Endothelial cell (in vitro differentiated cells): ENCODE measurements around the gene LRFN3. TPM values are rescaled to one million over a fixed set of nuclear protein-coding genes. Genes with fewer than 3 reads are reported as not detected.

Source experiments
- DNase-seq: peaks from one replicate; pipeline ENCODE4 v3.0.0; 2021; ENCODE audit warnings: low spot score
- H3K27ac Mint-ChIP-seq: one replicate; pipeline ENCODE4 v1.8.0; 2021; ENCODE audit warnings: mixed read lengths, inconsistent platforms; ENCODE audit not compliant: unreplicated experiment
- H3K27me3 Mint-ChIP-seq: one replicate; pipeline ENCODE4 v1.8.0; 2021; ENCODE audit warnings: mild to moderate bottlenecking, moderate library complexity, mixed read lengths, inconsistent platforms; ENCODE audit not compliant: unreplicated experiment
- H3K36me3 Mint-ChIP-seq: one replicate; pipeline ENCODE4 v1.8.0; 2021; ENCODE audit warnings: mild to moderate bottlenecking, low read depth, mixed read lengths, inconsistent platforms; ENCODE audit not compliant: unreplicated experiment
- H3K4me1 Mint-ChIP-seq: one replicate; pipeline ENCODE4 v1.8.0; 2021; ENCODE audit warnings: mild to moderate bottlenecking, mixed read lengths, inconsistent platforms; ENCODE audit not compliant: unreplicated experiment
- H3K4me3 Mint-ChIP-seq: one replicate; pipeline ENCODE4 v1.8.0; 2021; ENCODE audit warnings: mild to moderate bottlenecking, mixed read lengths, inconsistent platforms; ENCODE audit not compliant: unreplicated experiment
- H3K9me3 Mint-ChIP-seq: one replicate; pipeline ENCODE4 v1.8.0; 2021; ENCODE audit warnings: mixed read lengths, inconsistent platforms; ENCODE audit not compliant: unreplicated experiment
- total RNA-seq: library from RNA; stranded (reverse); fragmentation: NEBNext Ultra II Directional; extraction: Animal tissue kit (Norgen Biotek cat#: 25700); gene quantifications from one replicate; pipeline ENCODE4 v1.2.1, GENCODE V29; 2021; ENCODE audit not compliant: unreplicated experiment
- TF ChIP-seq, protein P1 (sequence below): fragments of 200-600 bp; sonication (generic); IDR thresholded peaks from one replicate; pipeline ENCODE4 v1.5.0; 2021; ENCODE audit warnings: antibody characterized with exemption; ENCODE audit not compliant: unreplicated experiment

LRFN3 gene
- total RNA-seq, 1 donor from 2014 or later = 53.4 TPM

DNA sequence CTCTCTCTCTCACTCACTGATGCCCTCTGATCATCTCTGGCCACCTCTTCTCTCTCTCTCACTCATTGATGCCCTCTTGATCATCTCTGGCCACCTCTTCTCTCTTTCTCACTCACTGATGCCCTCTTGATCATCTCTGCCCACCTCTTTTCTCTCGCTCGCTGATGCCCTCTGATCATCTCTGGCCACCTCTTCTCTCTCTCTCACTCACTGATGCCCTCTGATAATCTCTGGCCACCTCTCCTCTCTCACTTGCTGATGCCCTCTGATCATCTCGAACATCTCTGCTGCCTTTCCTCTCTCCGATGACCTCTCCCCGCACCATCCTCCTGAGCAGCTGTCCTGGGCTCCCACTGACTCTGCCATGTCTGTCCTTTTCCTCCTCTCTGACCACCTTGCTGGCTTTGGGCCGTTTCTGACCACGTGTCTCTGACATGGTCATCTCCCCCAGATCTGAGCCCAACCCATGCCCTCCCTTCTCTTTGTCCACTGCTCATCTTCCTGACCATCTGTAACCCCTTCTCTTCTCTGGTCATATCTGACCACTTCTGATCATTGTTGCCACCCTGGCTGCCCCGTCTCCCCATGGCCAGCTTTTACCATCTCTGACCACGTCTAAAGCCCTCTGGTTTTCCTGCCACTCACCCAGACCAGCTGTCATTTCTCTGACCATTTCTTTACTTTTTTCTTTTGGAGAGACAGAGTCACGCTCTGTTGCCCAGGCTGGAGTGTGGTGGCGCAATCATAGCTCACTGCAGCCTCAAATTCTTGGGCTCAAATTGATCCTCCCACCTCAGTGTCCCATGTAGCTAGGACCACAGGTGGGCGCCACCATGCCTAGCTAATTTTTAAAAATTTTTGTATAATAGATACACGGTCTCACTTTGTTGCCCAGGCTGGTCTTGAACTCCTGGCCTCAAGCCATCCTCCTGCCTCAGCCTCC, 2.4 kb downstream of the LRFN3 start:
- Mint-ChIP-seq H3K27ac (peak overlapping the region; percentile 33), H3K36me3 (peaks cover 25% of the 10 kb centered on the region)
- TF ChIP-seq, protein P1, sequence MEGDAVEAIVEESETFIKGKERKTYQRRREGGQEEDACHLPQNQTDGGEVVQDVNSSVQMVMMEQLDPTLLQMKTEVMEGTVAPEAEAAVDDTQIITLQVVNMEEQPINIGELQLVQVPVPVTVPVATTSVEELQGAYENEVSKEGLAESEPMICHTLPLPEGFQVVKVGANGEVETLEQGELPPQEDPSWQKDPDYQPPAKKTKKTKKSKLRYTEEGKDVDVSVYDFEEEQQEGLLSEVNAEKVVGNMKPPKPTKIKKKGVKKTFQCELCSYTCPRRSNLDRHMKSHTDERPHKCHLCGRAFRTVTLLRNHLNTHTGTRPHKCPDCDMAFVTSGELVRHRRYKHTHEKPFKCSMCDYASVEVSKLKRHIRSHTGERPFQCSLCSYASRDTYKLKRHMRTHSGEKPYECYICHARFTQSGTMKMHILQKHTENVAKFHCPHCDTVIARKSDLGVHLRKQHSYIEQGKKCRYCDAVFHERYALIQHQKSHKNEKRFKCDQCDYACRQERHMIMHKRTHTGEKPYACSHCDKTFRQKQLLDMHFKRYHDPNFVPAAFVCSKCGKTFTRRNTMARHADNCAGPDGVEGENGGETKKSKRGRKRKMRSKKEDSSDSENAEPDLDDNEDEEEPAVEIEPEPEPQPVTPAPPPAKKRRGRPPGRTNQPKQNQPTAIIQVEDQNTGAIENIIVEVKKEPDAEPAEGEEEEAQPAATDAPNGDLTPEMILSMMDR = no peak

GRCh38 chr19:35939307-35940077, 3.3 kb downstream of the LRFN3 start:
- TF ChIP-seq, protein P1 = no peak
- Mint-ChIP-seq H3K27me3 (peaks cover 17% of the 10 kb centered on the region), H3K4me1 (peaks cover 53% of the 10 kb centered on the region), H3K4me3 (no peak overlapping the region), H3K36me3 (peaks cover 31% of the 10 kb centered on the region), H3K27ac (no peak overlapping the region), H3K9me3 (no peaks in the 10 kb centered on the region)
- no peak for DNase-seq

More for the DNA sequence above, 2.4 kb downstream of the LRFN3 start:
- H3K9me3 Mint-ChIP-seq = no peaks in the 10 kb centered on the region
- peaks cover 47% of the 10 kb centered on the region for H3K4me1 Mint-ChIP-seq
- H3K27me3 Mint-ChIP-seq = peaks cover 14% of the 10 kb centered on the region
- H3K4me3 Mint-ChIP-seq = peak overlapping the region; percentile 91
- DNase-seq = no peak

DNA sequence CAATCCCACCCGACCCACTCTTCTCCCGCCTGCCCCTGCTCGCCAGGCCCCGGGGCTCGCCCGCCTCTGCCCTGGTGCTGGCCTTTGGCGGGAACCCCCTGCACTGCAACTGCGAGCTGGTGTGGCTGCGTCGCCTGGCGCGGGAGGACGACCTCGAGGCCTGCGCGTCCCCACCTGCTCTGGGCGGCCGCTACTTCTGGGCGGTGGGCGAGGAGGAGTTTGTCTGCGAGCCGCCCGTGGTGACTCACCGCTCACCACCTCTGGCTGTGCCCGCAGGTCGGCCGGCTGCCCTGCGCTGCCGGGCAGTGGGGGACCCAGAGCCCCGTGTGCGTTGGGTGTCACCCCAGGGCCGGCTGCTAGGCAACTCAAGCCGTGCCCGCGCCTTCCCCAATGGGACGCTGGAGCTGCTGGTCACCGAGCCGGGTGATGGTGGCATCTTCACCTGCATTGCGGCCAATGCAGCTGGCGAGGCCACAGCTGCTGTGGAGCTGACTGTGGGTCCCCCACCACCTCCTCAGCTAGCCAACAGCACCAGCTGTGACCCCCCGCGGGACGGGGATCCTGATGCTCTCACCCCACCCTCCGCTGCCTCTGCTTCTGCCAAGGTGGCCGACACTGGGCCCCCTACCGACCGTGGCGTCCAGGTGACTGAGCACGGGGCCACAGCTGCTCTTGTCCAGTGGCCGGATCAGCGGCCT, 4.1 kb downstream of the LRFN3 start:
- TF ChIP-seq, protein P1 = no peak
- no peak overlapping the region for H3K4me3 Mint-ChIP-seq
- no peak overlapping the region for H3K27ac Mint-ChIP-seq
- peaks cover 53% of the 10 kb centered on the region for H3K4me1 Mint-ChIP-seq
- H3K9me3 Mint-ChIP-seq = no peaks in the 10 kb centered on the region
- H3K27me3 Mint-ChIP-seq = peaks cover 17% of the 10 kb centered on the region
- peaks cover 31% of the 10 kb centered on the region for H3K36me3 Mint-ChIP-seq
- no peak for DNase-seq

- Mint-ChIP-seq H3K36me3 (peaks cover 37% of the 10 kb centered on the region), H3K27ac (peak overlapping the region; percentile 73), H3K4me3 (no peak overlapping the region), H3K4me1 (peaks cover 49% of the 10 kb centered on the region), H3K9me3 (no peaks in the 10 kb centered on the region), H3K27me3 (peaks cover 22% of the 10 kb centered on the region)
- TF ChIP-seq, protein P1 = no peak
- DNase-seq = no peak
These were observed 4.7 kb downstream of the LRFN3 start for GRCh38 chr19:35940839-35941238.
